Right lobe of liver (tissue), 4 donors: ENCODE measurements around the gene SLC35G1.

Source experiments
- CTCF ChIP-seq, 4 donors: fragments of 200-600 bp in 3 of 4; fragments of 450-650 bp in 1 of 4; IDR thresholded peaks; one replicate each; pipeline versions ENCODE4 v1.5.1 to v1.8.0; 2016 to 2022; ENCODE audit warnings: antibody characterized with exemption in 4 of 4, mild to moderate bottlenecking in 2 of 4
- POLR2A ChIP-seq: fragments of 450-650 bp; IDR thresholded peaks from one replicate; pipeline ENCODE4 v1.6.1; 2017; ENCODE audit warnings: antibody characterized with exemption, mild to moderate bottlenecking
- donor health status: DM: no; HTN: no; CAD: no.
- donor health status: DM: no; HTN: no; CAD: no.
- donor health status: DM: no; HTN: yes; CAD: no.

DNA sequence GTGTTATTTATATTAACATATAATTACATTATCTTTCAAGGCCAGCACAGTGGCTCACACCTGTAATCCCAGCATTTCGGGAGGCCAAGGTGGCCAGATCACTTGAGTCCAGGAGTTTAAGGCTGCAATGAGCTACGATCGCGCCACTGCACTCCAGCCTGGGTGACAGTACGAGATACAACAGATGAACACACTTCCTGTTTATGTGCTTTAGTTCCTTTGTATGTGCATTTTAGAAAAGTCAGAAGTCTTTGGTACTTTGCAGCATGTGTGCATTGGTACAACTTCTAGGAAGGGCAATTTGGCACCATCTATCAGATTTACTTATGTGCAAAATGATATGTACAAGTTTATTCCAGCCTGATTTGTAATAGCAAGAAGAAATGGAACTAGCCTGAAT is 13.3 kb downstream of the SLC35G1 start:
- TF ChIP-seq CTCF (IDR thresholded peaks at IDR 0.05) (no peak), POLR2A (no peak)
